ENCODE results near the gene DSTN. TPM values are rescaled to one million over a fixed set of nuclear protein-coding genes. Genes with fewer than 3 reads are reported as not detected.

Gene DSTN
- total and polyA plus RNA-seq, 4 donors: 1,041 to 5,298 (median 2,110) TPM

- ATAC-seq (ENCODE audit: low FRiP score) (no peak), DNase-seq (no peak)
- Histone ChIP-seq H3K4me3 (ENCODE audit: low read length in 2 of 2) (peak overlapping the region in 1 of 2 donors; percentile 34), H3K4me1 (ENCODE audit: control insufficient read depth in 1 of 2, insufficient read depth in 2 of 2, low read length in 2 of 2) (peaks cover 3 to 12% of the 10 kb centered on the region in 2 donors), H3K9me3 (ENCODE audit: control insufficient read depth, low read length) (no peaks in the 10 kb centered on the region), H3K36me3 (ENCODE audit: control insufficient read depth in 1 of 2, insufficient read depth in 2 of 2, low read length in 1 of 2) (peaks cover 3 to 4% of the 10 kb centered on the region in 2 donors), H3K27ac (ENCODE audit: low read depth in 1 of 2, low read length in 2 of 2) (no peak overlapping the region), H3K27me3 (ENCODE audit: control insufficient read depth in 1 of 2, insufficient read depth in 2 of 2, low read length in 1 of 2) (no peaks in the 10 kb centered on the region)
- 59 to 69% methylated on average over 4 of the region's 4 CpGs for WGBS, 2 donors
- intact Hi-C loops (cut with DNase I): no loop called here
These were observed 9.6 kb downstream of the DSTN start for GRCh38 chr20:17579369-17580039.

- Histone ChIP-seq H3K36me3 (ENCODE audit: control insufficient read depth in 1 of 2, insufficient read depth in 2 of 2, low read length in 1 of 2) (peaks cover 2 to 4% of the 10 kb centered on the region in 2 donors), H3K4me1 (ENCODE audit: control insufficient read depth in 1 of 2, insufficient read depth in 2 of 2, low read length in 2 of 2) (peaks cover 3 to 14% of the 10 kb centered on the region in 2 donors), H3K27ac (ENCODE audit: low read depth in 1 of 2, low read length in 2 of 2) (peak overlapping the region in 1 of 2 donors; percentile 45), H3K4me3 (ENCODE audit: low read length in 2 of 2) (no peak overlapping the region), H3K27me3 (ENCODE audit: control insufficient read depth in 1 of 2, insufficient read depth in 2 of 2, low read length in 1 of 2) (no peaks in the 10 kb centered on the region), H3K9me3 (ENCODE audit: control insufficient read depth, low read length) (no peaks in the 10 kb centered on the region)
- intact Hi-C loops (cut with DNase I): no loop called here
- 85 to 86% methylated on average over 2 of the region's 2 CpGs for WGBS, 2 donors
- no peak for ATAC-seq (ENCODE audit: low FRiP score)
- no peak for DNase-seq
These were observed 11.0 kb downstream of the DSTN start for GRCh38 chr20:17580895-17581294.

GRCh38 chr20:17583126-17583525, 13.3 kb downstream of the DSTN start:
- intact Hi-C loops (cut with DNase I): no loop called here
- WGBS, 2 donors: 74 to 79% methylated on average over 3 of the region's 3 CpGs
- peaks cover 3 to 16% of the 10 kb centered on the region in 2 donors for H3K4me1 ChIP-seq (ENCODE audit: control insufficient read depth in 1 of 2, insufficient read depth in 2 of 2, low read length in 2 of 2)
- DNase-seq (no peak), ATAC-seq (ENCODE audit: low FRiP score) (no peak)
- H3K4me3 ChIP-seq (ENCODE audit: low read length in 2 of 2): no peak overlapping the region
- no peaks in the 10 kb centered on the region for H3K9me3 ChIP-seq (ENCODE audit: control insufficient read depth, low read length)
- no peak overlapping the region for H3K27ac ChIP-seq (ENCODE audit: low read depth in 1 of 2, low read length in 2 of 2)
- H3K27me3 ChIP-seq (ENCODE audit: control insufficient read depth in 1 of 2, insufficient read depth in 2 of 2, low read length in 1 of 2): no peaks in the 10 kb centered on the region
- peaks cover 0 to 2% of the 10 kb centered on the region in 2 donors for H3K36me3 ChIP-seq (ENCODE audit: control insufficient read depth in 1 of 2, insufficient read depth in 2 of 2, low read length in 1 of 2)

GRCh38 chr20:17584689-17585088, 14.8 kb downstream of the DSTN start:
- H3K27ac ChIP-seq (ENCODE audit: low read depth in 1 of 2, low read length in 2 of 2): no peak overlapping the region
- no peaks in the 10 kb centered on the region for H3K27me3 ChIP-seq (ENCODE audit: control insufficient read depth in 1 of 2, insufficient read depth in 2 of 2, low read length in 1 of 2)
- H3K4me1 ChIP-seq (ENCODE audit: control insufficient read depth in 1 of 2, insufficient read depth in 2 of 2, low read length in 2 of 2): peaks cover 5 to 14% of the 10 kb centered on the region in 2 donors
- no peaks in the 10 kb centered on the region for H3K9me3 ChIP-seq (ENCODE audit: control insufficient read depth, low read length)
- no peak overlapping the region for H3K4me3 ChIP-seq (ENCODE audit: low read length in 2 of 2)
- no peak for DNase-seq
- H3K36me3 ChIP-seq (ENCODE audit: control insufficient read depth in 1 of 2, insufficient read depth in 2 of 2, low read length in 1 of 2): no peaks in the 10 kb centered on the region
- no peak for ATAC-seq (ENCODE audit: low FRiP score)
- intact Hi-C loops (cut with DNase I): no loop called here

GRCh38 chr20:17586250-17586649, 16.4 kb downstream of the DSTN start:
- intact Hi-C loops (cut with DNase I): no loop called here
- WGBS, 2 donors: 18 to 19% methylated on average over 2 of the region's 2 CpGs
- Histone ChIP-seq H3K27me3 (ENCODE audit: control insufficient read depth in 1 of 2, insufficient read depth in 2 of 2, low read length in 1 of 2) (no peaks in the 10 kb centered on the region), H3K9me3 (ENCODE audit: control insufficient read depth, low read length) (no peaks in the 10 kb centered on the region), H3K4me1 (ENCODE audit: control insufficient read depth in 1 of 2, insufficient read depth in 2 of 2, low read length in 2 of 2) (peaks cover 6 to 7% of the 10 kb centered on the region in 2 donors), H3K4me3 (ENCODE audit: low read length in 2 of 2) (peak overlapping the region; percentile 11 to 34), H3K36me3 (ENCODE audit: control insufficient read depth in 1 of 2, insufficient read depth in 2 of 2, low read length in 1 of 2) (no peaks in the 10 kb centered on the region), H3K27ac (ENCODE audit: low read depth in 1 of 2, low read length in 2 of 2) (peak overlapping the region in 1 of 2 donors; percentile 43)
- ATAC-seq (ENCODE audit: low FRiP score) (no peak), DNase-seq (no peak)

GRCh38 chr20:17587148-17587547, 17.3 kb downstream of the DSTN start:
- WGBS, 2 donors: 13 to 16% methylated on average over 1 of the region's 1 CpG
- no peak for ATAC-seq (ENCODE audit: low FRiP score)
- no peak for DNase-seq
- Histone ChIP-seq H3K36me3 (ENCODE audit: control insufficient read depth in 1 of 2, insufficient read depth in 2 of 2, low read length in 1 of 2) (peaks cover 0 to 3% of the 10 kb centered on the region in 2 donors), H3K9me3 (ENCODE audit: control insufficient read depth, low read length) (no peaks in the 10 kb centered on the region), H3K4me3 (ENCODE audit: low read length in 2 of 2) (peak overlapping the region in 1 of 2 donors; percentile 41), H3K27ac (ENCODE audit: low read depth in 1 of 2, low read length in 2 of 2) (no peak overlapping the region), H3K4me1 (ENCODE audit: control insufficient read depth in 1 of 2, insufficient read depth in 2 of 2, low read length in 2 of 2) (peaks cover 7 to 12% of the 10 kb centered on the region in 2 donors), H3K27me3 (ENCODE audit: control insufficient read depth in 1 of 2, insufficient read depth in 2 of 2, low read length in 1 of 2) (no peaks in the 10 kb centered on the region)
- intact Hi-C loops (cut with DNase I): no loop called here

GRCh38 chr20:17587824-17588223, 17.9 kb downstream of the DSTN start:
- peaks cover 11 to 16% of the 10 kb centered on the region in 2 donors for H3K4me1 ChIP-seq (ENCODE audit: control insufficient read depth in 1 of 2, insufficient read depth in 2 of 2, low read length in 2 of 2)
- no peak for DNase-seq
- intact Hi-C loops (cut with DNase I): loop anchor here in 1 of 2 donors (2.0 kb wide), 1 partner anchor 15 kb away; no protein-coding TSS in a partner anchor
- no peaks in the 10 kb centered on the region for H3K9me3 ChIP-seq (ENCODE audit: control insufficient read depth, low read length)
- H3K4me3 ChIP-seq (ENCODE audit: low read length in 2 of 2): peak overlapping the region; percentile 14 to 64
- 12 to 16% methylated on average over 3 of the region's 3 CpGs for WGBS, 2 donors
- H3K27me3 ChIP-seq (ENCODE audit: control insufficient read depth in 1 of 2, insufficient read depth in 2 of 2, low read length in 1 of 2): no peaks in the 10 kb centered on the region
- H3K27ac ChIP-seq (ENCODE audit: low read depth in 1 of 2, low read length in 2 of 2): peak overlapping the region; percentile 59 to 98
- peaks cover 0 to 4% of the 10 kb centered on the region in 2 donors for H3K36me3 ChIP-seq (ENCODE audit: control insufficient read depth in 1 of 2, insufficient read depth in 2 of 2, low read length in 1 of 2)
- ATAC-seq (ENCODE audit: low FRiP score): no peak

- Histone ChIP-seq H3K9me3 (ENCODE audit: control insufficient read depth, low read length) (no peaks in the 10 kb centered on the region), H3K36me3 (ENCODE audit: control insufficient read depth in 1 of 2, insufficient read depth in 2 of 2, low read length in 1 of 2) (peaks cover 0 to 4% of the 10 kb centered on the region in 2 donors), H3K4me3 (ENCODE audit: low read length in 2 of 2) (peak overlapping the region; percentile 11 to 66), H3K27me3 (ENCODE audit: control insufficient read depth in 1 of 2, insufficient read depth in 2 of 2, low read length in 1 of 2) (no peaks in the 10 kb centered on the region), H3K4me1 (ENCODE audit: control insufficient read depth in 1 of 2, insufficient read depth in 2 of 2, low read length in 2 of 2) (peaks cover 11 to 26% of the 10 kb centered on the region in 2 donors), H3K27ac (ENCODE audit: low read depth in 1 of 2, low read length in 2 of 2) (peak overlapping the region in 1 of 2 donors; percentile 20)
- WGBS, 2 donors: 10 to 11% methylated on average over 8 of the region's 8 CpGs
- DNase-seq: peak in 1 of 2 donors; percentile 51
- intact Hi-C loops (cut with DNase I): loop anchor here in 1 of 2 donors (2.0 kb wide), 1 partner anchor 16 kb away; no protein-coding TSS in a partner anchor
- peak; percentile 73 for ATAC-seq (ENCODE audit: low FRiP score)
These were observed 19.4 kb downstream of the DSTN start for GRCh38 chr20:17589161-17589834.

Data from aorta (tissue), 5 donors.